ENCODE measurements around the gene BRIP1.

The BRIP1 gene

GRCh38 chr17:61698244-61698643, 165.1 kb downstream of the BRIP1 start:
- H3K4me3 ChIP-seq (ENCODE audit: control insufficient read depth, low read depth, low read length), result no peak overlapping the region
- DNase-seq (ENCODE audit: low read depth), result no peak
- TF ChIP-seq, protein P1, sequence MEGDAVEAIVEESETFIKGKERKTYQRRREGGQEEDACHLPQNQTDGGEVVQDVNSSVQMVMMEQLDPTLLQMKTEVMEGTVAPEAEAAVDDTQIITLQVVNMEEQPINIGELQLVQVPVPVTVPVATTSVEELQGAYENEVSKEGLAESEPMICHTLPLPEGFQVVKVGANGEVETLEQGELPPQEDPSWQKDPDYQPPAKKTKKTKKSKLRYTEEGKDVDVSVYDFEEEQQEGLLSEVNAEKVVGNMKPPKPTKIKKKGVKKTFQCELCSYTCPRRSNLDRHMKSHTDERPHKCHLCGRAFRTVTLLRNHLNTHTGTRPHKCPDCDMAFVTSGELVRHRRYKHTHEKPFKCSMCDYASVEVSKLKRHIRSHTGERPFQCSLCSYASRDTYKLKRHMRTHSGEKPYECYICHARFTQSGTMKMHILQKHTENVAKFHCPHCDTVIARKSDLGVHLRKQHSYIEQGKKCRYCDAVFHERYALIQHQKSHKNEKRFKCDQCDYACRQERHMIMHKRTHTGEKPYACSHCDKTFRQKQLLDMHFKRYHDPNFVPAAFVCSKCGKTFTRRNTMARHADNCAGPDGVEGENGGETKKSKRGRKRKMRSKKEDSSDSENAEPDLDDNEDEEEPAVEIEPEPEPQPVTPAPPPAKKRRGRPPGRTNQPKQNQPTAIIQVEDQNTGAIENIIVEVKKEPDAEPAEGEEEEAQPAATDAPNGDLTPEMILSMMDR (conservative IDR thresholded peaks at IDR 0.05; ENCODE audit: control insufficient read depth, insufficient read depth, low read depth, low read length), result no peak

DNA sequence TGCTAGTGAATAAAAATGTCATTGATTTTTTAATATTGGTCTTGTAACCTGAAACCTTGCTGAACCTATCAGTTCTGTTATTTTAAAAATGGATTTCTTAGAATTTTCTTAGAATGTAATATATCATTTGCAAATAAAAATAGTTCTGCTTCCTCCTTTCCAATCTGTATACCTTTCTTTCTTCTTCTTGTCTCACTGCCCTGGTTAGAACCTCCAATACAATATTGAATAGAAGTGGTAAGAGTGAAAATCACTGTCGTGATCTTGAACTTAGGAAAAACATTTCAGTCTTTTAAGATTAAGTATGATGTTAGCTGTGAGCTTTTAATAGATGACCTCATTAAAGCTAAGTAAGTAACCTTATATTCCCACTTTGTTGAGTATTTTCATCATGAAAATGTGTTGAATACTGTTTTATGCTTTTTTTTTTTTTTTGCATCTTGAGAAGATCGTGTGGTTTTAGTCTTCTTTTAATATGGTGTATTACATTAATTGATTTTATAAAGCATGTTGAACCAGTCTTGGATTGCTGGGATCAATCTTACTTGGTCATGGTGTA, 167.5 kb downstream of the BRIP1 start:
- no peak for DNase-seq (ENCODE audit: low read depth)
- no peak overlapping the region for H3K4me3 ChIP-seq (ENCODE audit: control insufficient read depth, low read depth, low read length)
- TF ChIP-seq, protein P1 (conservative IDR thresholded peaks at IDR 0.05; ENCODE audit: control insufficient read depth, insufficient read depth, low read depth, low read length), result no peak

- TF ChIP-seq, protein P1 (conservative IDR thresholded peaks at IDR 0.05; ENCODE audit: control insufficient read depth, insufficient read depth, low read depth, low read length), result no peak
- no peak overlapping the region for H3K4me3 ChIP-seq (ENCODE audit: control insufficient read depth, low read depth, low read length)
- DNase-seq (ENCODE audit: low read depth), result no peak
Measured at GRCh38 chr17:61694095-61694494, 169.2 kb downstream of the BRIP1 start.

- DNase-seq (ENCODE audit: low read depth), result peak; percentile 47
- TF ChIP-seq, protein P1 (conservative IDR thresholded peaks at IDR 0.05; ENCODE audit: control insufficient read depth, insufficient read depth, low read depth, low read length), result no peak
- H3K4me3 ChIP-seq (ENCODE audit: control insufficient read depth, low read depth, low read length), result no peak overlapping the region
Measured at GRCh38 chr17:61689610-61690180, 173.6 kb downstream of the BRIP1 start.

- TF ChIP-seq, protein P1 (conservative IDR thresholded peaks at IDR 0.05; ENCODE audit: control insufficient read depth, insufficient read depth, low read depth, low read length), result no peak
- no peak for DNase-seq (ENCODE audit: low read depth)
- H3K4me3 ChIP-seq (ENCODE audit: control insufficient read depth, low read depth, low read length), result no peak overlapping the region
Measured at GRCh38 chr17:61687769-61688168, 175.6 kb downstream of the BRIP1 start.

DNA sequence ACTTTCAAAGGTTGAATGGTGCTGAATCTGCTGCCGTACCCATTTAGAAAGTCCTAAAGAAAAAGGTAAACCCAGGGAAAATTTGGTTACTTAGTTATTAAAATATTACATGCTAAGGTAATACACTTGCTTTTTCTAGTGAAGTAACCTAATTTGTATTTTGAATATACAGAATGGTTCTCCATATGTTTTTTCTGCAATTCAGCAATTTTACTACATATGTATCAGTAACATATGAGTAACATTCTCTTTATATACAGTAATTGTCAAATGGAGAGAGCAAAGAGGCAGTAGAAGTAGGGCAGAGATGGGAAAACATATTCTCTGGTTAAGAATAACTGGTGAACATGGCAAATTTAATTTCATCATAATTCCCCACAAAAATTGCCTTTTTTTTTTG, 177.2 kb downstream of the BRIP1 start:
- TF ChIP-seq, protein P1 (conservative IDR thresholded peaks at IDR 0.05; ENCODE audit: control insufficient read depth, insufficient read depth, low read depth, low read length), result no peak
- no peak for DNase-seq (ENCODE audit: low read depth)
- H3K4me3 ChIP-seq (ENCODE audit: control insufficient read depth, low read depth, low read length), result no peak overlapping the region

Data from fibroblast of mammary gland (primary cell).